ENCODE data around the gene EDN2.
A peak's percentile ranks its signal among the peaks of the same experiment; 100 is the strongest.

EDN2 gene

GRCh38 chr1:41448821-41449220 is 35.7 kb downstream of the EDN2 start:
- no peak for TF ChIP-seq PATZ1 (CRISPR knock-in tag; IDR thresholded peaks at IDR 0.05; ENCODE audit: borderline replicate concordance)
- TF ChIP-seq TSHZ2 (CRISPR knock-in tag; IDR thresholded peaks at IDR 0.05): no peak
- no peak for TF ChIP-seq POU6F1 (CRISPR knock-in tag; IDR thresholded peaks at IDR 0.05; ENCODE audit: borderline replicate concordance, low read depth)
- no peak for TF ChIP-seq OSR1 (CRISPR knock-in tag; IDR thresholded peaks at IDR 0.05)
- no peak for TF ChIP-seq SNAI2 (CRISPR knock-in tag; IDR thresholded peaks at IDR 0.05)
- no peak for TF ChIP-seq ZNF565 (CRISPR knock-in tag; conservative IDR thresholded peaks at IDR 0.05; ENCODE audit: low read depth)
- TF ChIP-seq ESRRG (CRISPR knock-in tag; IDR thresholded peaks at IDR 0.05): no peak
- no peak for TF ChIP-seq GLIS3 (CRISPR knock-in tag; IDR thresholded peaks at IDR 0.05)
- no peak for TF ChIP-seq CSDC2 (CRISPR knock-in tag; IDR thresholded peaks at IDR 0.05)
- no peak for TF ChIP-seq ZFP3 (CRISPR knock-in tag; IDR thresholded peaks at IDR 0.05)
- ATAC-seq: peak; percentile 40

GRCh38 chr1:41447995-41448770 is 36.3 kb downstream of the EDN2 start:
- no peak for TF ChIP-seq RARB (CRISPR knock-in tag; IDR thresholded peaks at IDR 0.05)
- no peak for TF ChIP-seq CSRNP3 (CRISPR knock-in tag; IDR thresholded peaks at IDR 0.05)
- TF ChIP-seq OSR1 (CRISPR knock-in tag; IDR thresholded peaks at IDR 0.05): no peak
- no peak for TF ChIP-seq CSDC2 (CRISPR knock-in tag; IDR thresholded peaks at IDR 0.05)
- TF ChIP-seq ZFP3 (CRISPR knock-in tag; IDR thresholded peaks at IDR 0.05): no peak
- no peak for TF ChIP-seq ISL1 (CRISPR knock-in tag; IDR thresholded peaks at IDR 0.05)
- TF ChIP-seq ZC3H10 (CRISPR knock-in tag; IDR thresholded peaks at IDR 0.05): no peak
- TF ChIP-seq ZFP30 (CRISPR knock-in tag; IDR thresholded peaks at IDR 0.05): no peak
- TF ChIP-seq ZNF8 (CRISPR knock-in tag; IDR thresholded peaks at IDR 0.05): no peak
- TF ChIP-seq GLIS3 (CRISPR knock-in tag; IDR thresholded peaks at IDR 0.05): no peak
- no peak for TF ChIP-seq BACH2 (CRISPR knock-in tag; IDR thresholded peaks at IDR 0.05; ENCODE audit: borderline replicate concordance)
- no peak for TF ChIP-seq TCF4 (CRISPR knock-in tag; IDR thresholded peaks at IDR 0.05; ENCODE audit: borderline replicate concordance)
- TF ChIP-seq PATZ1 (CRISPR knock-in tag; IDR thresholded peaks at IDR 0.05; ENCODE audit: borderline replicate concordance): no peak
- TF ChIP-seq ZNF70 (CRISPR knock-in tag; IDR thresholded peaks at IDR 0.05): no peak
- TF ChIP-seq ESRRG (CRISPR knock-in tag; IDR thresholded peaks at IDR 0.05): no peak
- TF ChIP-seq POU6F1 (CRISPR knock-in tag; IDR thresholded peaks at IDR 0.05; ENCODE audit: borderline replicate concordance, low read depth): no peak
- no peak for TF ChIP-seq TOX (CRISPR knock-in tag; IDR thresholded peaks at IDR 0.05; ENCODE audit: borderline replicate concordance)
- ATAC-seq: peak; percentile 46

Data from SK-N-SH treated with all-trans-retinoic acid at 6 μM for 48 hours (cell line).